Hepatocyte (in vitro differentiated cells): ENCODE results near the gene EEF1E1. TPM values are rescaled to one million over a fixed set of nuclear protein-coding genes. Genes with fewer than 3 reads are reported as not detected.
A peak's percentile ranks its signal among the peaks of the same experiment; 100 is the strongest.

Source experiments
- DNase-seq: peaks from one replicate; pipeline ENCODE4 v3.0.0-alpha.2; 2016; ENCODE audit warnings: low spot score
- H2AFZ ChIP-seq: fragments of 200-600 bp; sonication (generic); 2 replicates; pipeline ENCODE4 v1.6.0; 2016; ENCODE audit warnings: antibody characterized with exemption, mild to moderate bottlenecking
- H3K27ac ChIP-seq: fragments of 200-600 bp; sonication (generic); 2 replicates; pipeline ENCODE4 v1.5.1; 2016; ENCODE audit warnings: mild to moderate bottlenecking
- H3K27me3 ChIP-seq: fragments of 200-600 bp; sonication (generic); 2 replicates; pipeline ENCODE4 v1.6.1; 2016
- H3K36me3 ChIP-seq: fragments of 200-600 bp; sonication (generic); replicated peaks from 2 replicates; pipeline ENCODE4 v1.5.1; 2016; ENCODE audit warnings: low read depth; ENCODE audit not compliant: insufficient read depth
- H3K4me1 ChIP-seq: fragments of 200-600 bp; sonication (generic); 2 replicates; pipeline ENCODE4 v1.5.1; 2016; ENCODE audit warnings: mild to moderate bottlenecking, moderate library complexity; ENCODE audit not compliant: insufficient read depth
- H3K4me2 ChIP-seq: fragments of 200-600 bp; sonication (generic); 2 replicates; pipeline ENCODE4 v1.6.0; 2016
- H3K4me3 ChIP-seq: fragments of 200-600 bp; sonication (generic); 2 replicates; pipeline ENCODE4 v1.5.1; 2016; ENCODE audit warnings: mild to moderate bottlenecking
- H3K79me2 ChIP-seq: fragments of 200-600 bp; sonication (generic); 2 replicates; pipeline ENCODE4 v1.6.0; 2017; ENCODE audit warnings: mild to moderate bottlenecking
- H3K9me2 ChIP-seq: fragments of 200-600 bp; sonication (generic); replicated peaks from 2 replicates; pipeline ENCODE4 v1.6.0; 2017; ENCODE audit warnings: mild to moderate bottlenecking; ENCODE audit not compliant: insufficient read depth
- H3K9me3 ChIP-seq: fragments of 200-600 bp; sonication (generic); 2 replicates; pipeline ENCODE4 v1.5.1; 2016; ENCODE audit warnings: low read depth, mild to moderate bottlenecking
- H4K20me1 ChIP-seq: fragments of 200-600 bp; sonication (generic); 2 replicates; pipeline ENCODE4 v1.6.0; 2016; ENCODE audit warnings: mild to moderate bottlenecking; ENCODE audit not compliant: insufficient read depth, poor library complexity, severe bottlenecking
- EZH2 ChIP-seq: fragments of 200-600 bp; sonication (generic); IDR thresholded peaks from 2 replicates; pipeline ENCODE4 v1.6.1; 2016; ENCODE audit warnings: antibody characterized with exemption, mild to moderate bottlenecking, borderline replicate concordance
- EZH2phosphoT487 ChIP-seq: fragments of 200-600 bp; sonication (generic); IDR thresholded peaks from one replicate; pipeline ENCODE4 v1.6.1; 2018; ENCODE audit warnings: antibody characterized with exemption, mild to moderate bottlenecking, low read depth, moderate library complexity; ENCODE audit not compliant: unreplicated experiment, severe bottlenecking
- WGBS: methylation state at CpG from one replicate; pipeline ENCODE4 v1.1.6; 2016; ENCODE audit warnings: low lambda C conversion rate; ENCODE audit errors: missing lambda C conversion rate; 5-methylcytosine and 5-hydroxymethylcytosine counted together
- polyA plus RNA-seq: library from polyadenylated mRNA; unstranded; fragments of >200 nt; fragmentation: Nextera tagmentation; extraction: Ambion mirVana; gene quantifications from 2 replicates; pipeline ENCODE4 v1.2.1, GENCODE V29; 2016
- total RNA-seq: library from RNA; depleted of rRNA; stranded (reverse); fragments of >200 nt; gene quantifications from 2 replicates; pipeline ENCODE4 v1.2.3, GENCODE V29; 2014
- TF ChIP-seq, protein P1 (sequence below): fragments of 200-600 bp; sonication (generic); IDR thresholded peaks from 2 replicates; pipeline ENCODE4 v1.5.1; 2016; ENCODE audit warnings: antibody characterized with exemption, mild to moderate bottlenecking; ENCODE audit not compliant: poor library complexity

EEF1E1 gene
- total and polyA plus RNA-seq, 2 experiments from 2014 or later, result 47.8 to 63.4 TPM

DNA sequence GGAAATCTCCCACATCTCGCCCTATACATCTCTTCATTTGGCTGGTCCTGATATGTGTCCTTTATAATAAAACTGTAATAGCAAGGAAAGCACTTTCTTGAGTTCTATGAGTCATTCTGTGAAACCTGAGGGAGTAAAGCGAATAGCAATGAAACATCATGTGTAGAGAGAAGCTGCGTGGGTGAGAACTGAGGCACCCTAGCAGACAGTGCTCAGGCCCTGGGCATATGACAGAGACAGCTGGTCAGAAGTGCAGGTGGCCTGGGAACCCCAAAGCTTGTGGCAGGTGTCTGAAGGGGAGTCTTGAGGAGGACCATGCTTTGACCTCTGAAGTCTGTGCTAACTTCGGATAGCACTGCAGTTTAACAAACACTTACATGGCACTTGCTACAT, 36.8 kb downstream of the EEF1E1 start:
- H2AFZ ChIP-seq, result peak overlapping the region; percentile 24
- peaks cover 13% of the 10 kb centered on the region for H3K79me2 ChIP-seq
- no peaks in the 10 kb centered on the region for H3K9me2 ChIP-seq
- H3K4me1 ChIP-seq, result peaks cover 17% of the 10 kb centered on the region
- H3K9me3 ChIP-seq, result no peaks in the 10 kb centered on the region
- H3K36me3 ChIP-seq, result no peaks in the 10 kb centered on the region
- no peaks in the 10 kb centered on the region for H4K20me1 ChIP-seq
- WGBS, result 91% methylated on average over 4 of the region's 4 CpGs
- no peak for DNase-seq
- no peaks in the 10 kb centered on the region for H3K27me3 ChIP-seq
- H3K27ac ChIP-seq, result peak overlapping the region; percentile 86
- H3K4me2 ChIP-seq, result peak overlapping the region; percentile 68
- H3K4me3 ChIP-seq, result no peak overlapping the region
- TF ChIP-seq, protein P1, sequence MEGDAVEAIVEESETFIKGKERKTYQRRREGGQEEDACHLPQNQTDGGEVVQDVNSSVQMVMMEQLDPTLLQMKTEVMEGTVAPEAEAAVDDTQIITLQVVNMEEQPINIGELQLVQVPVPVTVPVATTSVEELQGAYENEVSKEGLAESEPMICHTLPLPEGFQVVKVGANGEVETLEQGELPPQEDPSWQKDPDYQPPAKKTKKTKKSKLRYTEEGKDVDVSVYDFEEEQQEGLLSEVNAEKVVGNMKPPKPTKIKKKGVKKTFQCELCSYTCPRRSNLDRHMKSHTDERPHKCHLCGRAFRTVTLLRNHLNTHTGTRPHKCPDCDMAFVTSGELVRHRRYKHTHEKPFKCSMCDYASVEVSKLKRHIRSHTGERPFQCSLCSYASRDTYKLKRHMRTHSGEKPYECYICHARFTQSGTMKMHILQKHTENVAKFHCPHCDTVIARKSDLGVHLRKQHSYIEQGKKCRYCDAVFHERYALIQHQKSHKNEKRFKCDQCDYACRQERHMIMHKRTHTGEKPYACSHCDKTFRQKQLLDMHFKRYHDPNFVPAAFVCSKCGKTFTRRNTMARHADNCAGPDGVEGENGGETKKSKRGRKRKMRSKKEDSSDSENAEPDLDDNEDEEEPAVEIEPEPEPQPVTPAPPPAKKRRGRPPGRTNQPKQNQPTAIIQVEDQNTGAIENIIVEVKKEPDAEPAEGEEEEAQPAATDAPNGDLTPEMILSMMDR, result no peak
- TF ChIP-seq EZH2 (no peak), EZH2phosphoT487 (no peak)

DNA sequence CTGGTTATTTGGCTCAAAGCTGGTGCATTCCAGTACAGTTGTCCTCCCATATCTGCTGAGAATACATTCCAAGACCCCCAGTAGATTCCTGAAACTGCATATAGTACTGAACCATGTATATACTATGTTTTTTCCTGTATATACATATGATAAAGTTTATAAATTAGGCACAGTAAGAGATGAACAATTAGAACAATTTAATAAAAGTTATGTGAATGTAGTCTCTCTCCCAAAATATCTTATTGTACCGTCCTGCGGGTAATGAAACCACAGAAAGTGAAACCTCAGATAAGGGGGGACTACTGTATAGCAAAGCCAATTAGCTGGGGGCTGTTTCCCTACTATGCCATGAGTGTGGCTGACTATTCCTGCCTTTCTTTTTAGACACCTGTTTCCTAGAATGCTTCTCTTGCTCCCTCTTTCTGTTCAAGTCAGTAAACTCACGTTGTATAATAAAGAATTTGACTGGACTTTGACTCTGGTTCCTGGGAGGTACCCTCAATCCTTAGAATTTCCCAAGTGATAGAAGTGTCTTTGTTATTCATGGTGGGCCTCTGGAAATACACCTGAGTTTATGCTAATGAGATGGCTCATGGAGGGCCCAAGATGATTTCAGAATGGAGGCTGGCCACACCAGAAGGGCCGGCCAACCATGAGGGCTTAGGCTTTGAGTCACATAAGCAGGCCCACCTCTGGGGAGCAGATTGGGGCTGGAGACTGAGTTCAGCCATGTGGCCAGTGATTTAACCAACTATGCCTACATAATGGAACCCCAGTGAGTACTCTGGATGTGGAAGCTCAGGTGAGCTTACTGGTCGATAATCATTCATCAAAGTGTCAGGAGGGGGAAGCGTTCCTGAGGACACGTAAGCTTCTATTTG, 37.5 kb downstream of the EEF1E1 start:
- peaks cover 13% of the 10 kb centered on the region for H3K79me2 ChIP-seq
- peaks cover 17% of the 10 kb centered on the region for H3K4me1 ChIP-seq
- no peaks in the 10 kb centered on the region for H3K9me3 ChIP-seq
- no peaks in the 10 kb centered on the region for H3K36me3 ChIP-seq
- peak overlapping the region; percentile 54 for H2AFZ ChIP-seq
- H3K4me2 ChIP-seq, result peak overlapping the region; percentile 68
- H3K4me3 ChIP-seq, result no peak overlapping the region
- H3K27me3 ChIP-seq, result no peaks in the 10 kb centered on the region
- peak overlapping the region; percentile 86 for H3K27ac ChIP-seq
- WGBS, result 79% methylated on average over 7 of the region's 7 CpGs
- no peaks in the 10 kb centered on the region for H3K9me2 ChIP-seq
- no peaks in the 10 kb centered on the region for H4K20me1 ChIP-seq
- DNase-seq, result peak; percentile 40
- TF ChIP-seq EZH2 (no peak), EZH2phosphoT487 (no peak)
- TF ChIP-seq, protein P1, result peak; percentile 13

DNA sequence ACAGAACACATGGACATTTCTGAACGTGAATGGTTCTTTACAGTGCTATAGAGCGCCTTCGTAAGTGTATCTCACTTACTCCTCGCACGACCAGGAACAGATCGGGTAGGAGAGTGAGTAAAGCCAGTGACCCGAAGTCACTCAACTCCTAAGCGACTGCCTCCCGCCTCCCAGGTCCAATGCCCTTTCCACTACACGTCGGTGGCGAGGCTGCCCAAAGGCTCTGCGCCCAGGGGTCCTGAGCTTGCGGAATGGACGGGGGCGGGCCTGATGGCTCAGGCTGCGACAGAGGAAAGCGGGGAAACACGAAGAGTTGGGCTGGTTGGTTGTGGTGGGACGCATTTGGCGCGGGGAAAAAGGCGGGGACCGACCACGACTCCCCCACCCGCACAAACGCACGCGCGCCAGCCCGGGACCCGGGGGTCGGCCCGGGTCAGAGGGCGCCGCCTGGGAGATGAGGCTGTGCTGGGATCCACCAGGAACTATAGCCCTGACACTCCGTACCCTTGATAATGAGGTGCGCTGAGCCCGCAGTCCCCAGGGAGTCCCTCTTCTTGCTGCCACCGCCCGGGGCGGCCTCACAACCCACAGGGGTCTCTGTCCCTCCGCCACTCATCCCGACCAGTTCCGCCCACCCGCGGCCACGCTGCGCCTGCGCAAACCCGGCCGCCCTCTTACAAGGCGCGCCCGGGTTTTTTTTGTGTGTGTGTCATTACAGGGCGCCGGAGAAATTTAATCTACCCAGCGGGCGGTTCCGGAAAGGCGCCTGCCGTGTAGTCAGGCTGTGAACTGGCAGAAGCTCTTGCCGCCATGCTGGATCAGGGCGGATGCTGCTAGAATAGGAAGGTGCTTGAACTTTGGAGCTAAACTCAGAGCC, 38.3 kb downstream of the EEF1E1 start, which contains the start of gene BLOC1S5:
TSS of gene BLOC1S5 (minus strand) at position 629 of the 877 bp plus-strand sequence. CDS start at position 616, 13 bp downstream.
- Histone ChIP-seq H3K79me2 (peaks cover 13% of the 10 kb centered on the region), H3K9me2 (no peaks in the 10 kb centered on the region), H3K36me3 (no peaks in the 10 kb centered on the region), H3K27ac (peak within 1 kb of the TSS; percentile 89), H2AFZ (peak within 1 kb of the TSS; percentile 96), H3K4me2 (peak within 1 kb of the TSS; percentile 84), H3K9me3 (no peaks in the 10 kb centered on the region), H4K20me1 (no peaks in the 10 kb centered on the region), H3K4me3 (peak within 1 kb of the TSS; percentile 77), H3K27me3 (no peaks in the 10 kb centered on the region), H3K4me1 (peaks cover 17% of the 10 kb centered on the region)
- no peak for TF ChIP-seq EZH2
- TF ChIP-seq EZH2phosphoT487, result no peak
- TF ChIP-seq, protein P1, result peak; percentile 12
- DNase-seq, result peak; percentile 99
- under 1% methylated on average over 62 of the region's 64 CpGs for WGBS
